Gastrocnemius medialis (tissue), 4 donors: ENCODE data around the gene DOCK4.

Experiments
- CTCF ChIP-seq, 5 experiments: fragments of 450-650 bp in 3 of 5; fragments of 200-600 bp in 2 of 5; sonication (generic) in 2 of 5; IDR thresholded peaks in 4 of 5; conservative IDR thresholded peaks in 1 of 5; 1 replicate in 4 of 5; 2 replicates in 1 of 5; pipeline ENCODE4 v1.5.1; 2016 to 2019; ENCODE audit warnings: antibody characterized with exemption in 5 of 5, mild to moderate bottlenecking in 3 of 5, moderate library complexity in 3 of 5
- POLR2A ChIP-seq, 2 donors: fragments of 450-650 bp; IDR thresholded peaks; one replicate each; pipeline ENCODE4 v1.6.1; 2017; ENCODE audit warnings: antibody characterized with exemption in 2 of 2, mild to moderate bottlenecking in 2 of 2, moderate library complexity in 2 of 2

GRCh38 chr7:111873326-111873646 is 332.9 kb downstream of the DOCK4 start:
- no peak for TF ChIP-seq CTCF (IDR thresholded peaks at IDR 0.05 in 4 of 5, conservative IDR thresholded peaks at IDR 0.05 in 1 of 5)
- TF ChIP-seq POLR2A (IDR thresholded peaks at IDR 0.05): no peak
